Endodermal cell (in vitro differentiated cells): ENCODE data around the gene SBF2. TPM values are rescaled to one million over a fixed set of nuclear protein-coding genes. Genes with fewer than 3 reads are reported as not detected.

Source experiments
- DNase-seq: peaks from one replicate; pipeline ENCODE4 v3.0.0-alpha.2; 2017
- H3K27ac ChIP-seq: 2 replicates; pipeline ENCODE4 v1.5.1; 2013; ENCODE audit warnings: mild to moderate bottlenecking, low read depth, low read length, moderate library complexity
- H3K27me3 ChIP-seq: 2 replicates; pipeline ENCODE4 v1.6.1; 2013; ENCODE audit warnings: mild to moderate bottlenecking, low read length, moderate library complexity; ENCODE audit not compliant: insufficient read depth, control insufficient read depth, poor library complexity, severe bottlenecking
- H3K36me3 ChIP-seq: 2 replicates; pipeline ENCODE4 v1.7.0; 2013; ENCODE audit warnings: mild to moderate bottlenecking, low read length, moderate library complexity; ENCODE audit not compliant: control insufficient read depth, insufficient read depth
- H3K4me1 ChIP-seq: one replicate; pipeline ENCODE4 v1.7.0; 2013; ENCODE audit warnings: low read length; ENCODE audit not compliant: control insufficient read depth, insufficient read depth
- H3K4me3 ChIP-seq: 2 replicates; pipeline ENCODE4 v1.5.1; 2013; ENCODE audit warnings: mild to moderate bottlenecking, low read length, moderate library complexity
- H3K9ac ChIP-seq: 2 replicates; pipeline ENCODE4 v1.6.1; 2013; ENCODE audit warnings: mild to moderate bottlenecking, low read length, moderate library complexity; ENCODE audit not compliant: poor library complexity, severe bottlenecking; ENCODE audit errors: extremely low read depth
- H3K9me3 ChIP-seq: 2 replicates; pipeline ENCODE4 v1.6.1; 2013; ENCODE audit warnings: mild to moderate bottlenecking, low read length, moderate library complexity; ENCODE audit not compliant: control insufficient read depth
- H3K27ac Mint-ChIP-seq: 2 replicates; pipeline ENCODE4 v1.8.0; 2020; ENCODE audit warnings: mixed read lengths
- H3K27me3 Mint-ChIP-seq: 2 replicates; pipeline ENCODE4 v1.8.0; 2021; ENCODE audit warnings: mild to moderate bottlenecking, mixed read lengths; ENCODE audit not compliant: insufficient read depth
- H3K36me3 Mint-ChIP-seq: 2 replicates; pipeline ENCODE4 v1.8.0; 2020; ENCODE audit warnings: low read depth, mixed read lengths
- H3K4me1 Mint-ChIP-seq: 2 replicates; pipeline ENCODE4 v1.8.0; 2020; ENCODE audit warnings: mixed read lengths
- H3K4me3 Mint-ChIP-seq: 2 replicates; pipeline ENCODE4 v1.8.0; 2020; ENCODE audit warnings: mild to moderate bottlenecking, moderate library complexity, mixed read lengths
- H3K9me3 Mint-ChIP-seq: 2 replicates; pipeline ENCODE4 v1.8.0; 2020; ENCODE audit warnings: mild to moderate bottlenecking, mixed read lengths
- CTCF ChIP-seq: fragments of 200-600 bp; sonication (generic); conservative IDR thresholded peaks from 2 replicates; pipeline ENCODE4 v1.5.0; 2021; ENCODE audit warnings: antibody characterized with exemption, mild to moderate bottlenecking
- WGBS, 2 experiments: methylation state at CpG; one replicate each; pipeline versions ENCODE4 v1.1.5 to v1.1.7; 2013; ENCODE audit warnings: missing lambda C conversion rate in 2 of 2, mixed read lengths in 1 of 2; ENCODE audit not compliant: insufficient coverage in 1 of 2, insufficient read length in 1 of 2; 5-methylcytosine and 5-hydroxymethylcytosine counted together
- total RNA-seq, 2 donors: library from RNA; stranded (reverse); fragmentation: NEBNext Ultra II Directional in 1 of 2; extraction: Animal tissue kit (Norgen Biotek cat#: 25700) in 1 of 2; gene quantifications; 2 replicates in 1 of 2; 3 replicates in 1 of 2; pipeline ENCODE4 v1.2.1, GENCODE V29; 2021

Gene SBF2
- total RNA-seq, 2 donors from 2014 or later: 27.1 to 32.5 TPM

- Histone ChIP-seq H3K9me3 (no peaks in the 10 kb centered on the region), H3K36me3 (no peaks in the 10 kb centered on the region), H3K4me1 (peaks cover under 1% of the 10 kb centered on the region), H3K27ac (no peak overlapping the region), H3K27me3 (no peaks in the 10 kb centered on the region), H3K4me3 (peak overlapping the region; percentile 75), H3K9ac (peak overlapping the region; percentile 54)
- peaks cover 9% of the 10 kb centered on the region for H3K4me1 Mint-ChIP-seq
- no peak for TF ChIP-seq CTCF
- H3K9me3 Mint-ChIP-seq: no peaks in the 10 kb centered on the region
- peak overlapping the region; percentile 58 for H3K4me3 Mint-ChIP-seq
- H3K36me3 Mint-ChIP-seq: no peaks in the 10 kb centered on the region
- peak; percentile 84 for DNase-seq
- peak overlapping the region; percentile 77 for H3K27ac Mint-ChIP-seq
- WGBS, 2 experiments: 44 to 47% methylated on average over 16 to 58 of the region's 58 CpGs
- H3K27me3 Mint-ChIP-seq: no peaks in the 10 kb centered on the region
Measured at GRCh38 chr11:9758637-9759518, 535.1 kb downstream of the SBF2 start.

- Histone ChIP-seq H3K9me3 (no peaks in the 10 kb centered on the region), H3K4me1 (no peaks in the 10 kb centered on the region), H3K27ac (no peak overlapping the region), H3K27me3 (no peaks in the 10 kb centered on the region), H3K4me3 (peak overlapping the region; percentile 75), H3K36me3 (peaks cover 2% of the 10 kb centered on the region), H3K9ac (peak overlapping the region; percentile 54)
- H3K4me3 Mint-ChIP-seq: peak overlapping the region; percentile 58
- no peaks in the 10 kb centered on the region for H3K9me3 Mint-ChIP-seq
- DNase-seq: peak; percentile 92
- H3K4me1 Mint-ChIP-seq: peaks cover 9% of the 10 kb centered on the region
- H3K27ac Mint-ChIP-seq: no peak overlapping the region
- WGBS, 2 experiments: 11 to 17% methylated on average over 16 to 64 of the region's 64 CpGs
- no peaks in the 10 kb centered on the region for H3K27me3 Mint-ChIP-seq
- TF ChIP-seq CTCF: peak; percentile 95
- H3K36me3 Mint-ChIP-seq: peaks cover 5% of the 10 kb centered on the region
Measured at GRCh38 chr11:9757809-9758636, 536.0 kb downstream of the SBF2 start.

- Mint-ChIP-seq H3K27me3 (no peaks in the 10 kb centered on the region), H3K9me3 (no peaks in the 10 kb centered on the region), H3K4me3 (no peak overlapping the region), H3K27ac (no peak overlapping the region), H3K4me1 (peaks cover 9% of the 10 kb centered on the region), H3K36me3 (peaks cover 11% of the 10 kb centered on the region)
- WGBS, 2 experiments: 95 to 96% methylated on average over 6 of the region's 6 CpGs
- no peak overlapping the region for H3K4me3 ChIP-seq
- H3K9ac ChIP-seq: no peak overlapping the region
- no peak for TF ChIP-seq CTCF
- no peaks in the 10 kb centered on the region for H3K4me1 ChIP-seq
- H3K27ac ChIP-seq: no peak overlapping the region
- no peaks in the 10 kb centered on the region for H3K9me3 ChIP-seq
- peaks cover 9% of the 10 kb centered on the region for H3K36me3 ChIP-seq
- no peaks in the 10 kb centered on the region for H3K27me3 ChIP-seq
- DNase-seq: no peak
Measured at GRCh38 chr11:9756878-9757277, 537.1 kb downstream of the SBF2 start.
